Measurements from ENCODE around the gene UBD. TPM values are rescaled to one million over a fixed set of nuclear protein-coding genes. Genes with fewer than 3 reads are reported as not detected.

UBD gene
- total RNA-seq (99.5 and 154 TPM in 2 replicates), polyA plus RNA-seq (124 and 158 TPM in 2 replicates)

GRCh38 chr6:29559524-29560287 lies at the start of gene UBD:
TSS of gene UBD (minus strand) at chr6:29559732. CDS start at chr6:29559701, 31 bp downstream.
- Histone ChIP-seq H3K4me2 (peak within 1 kb of the TSS; percentile 57), H3K4me1 (ENCODE audit: insufficient read depth) (no peaks in the 10 kb centered on the region), H3K27ac (peak within 1 kb of the TSS; percentile 27), H3K9me2 (replicated peaks; ENCODE audit: insufficient read depth) (no peaks in the 10 kb centered on the region), H3K79me2 (no peaks in the 10 kb centered on the region), H3K36me3 (replicated peaks; ENCODE audit: insufficient read depth, low read depth) (no peaks in the 10 kb centered on the region), H3K27me3 (peaks cover 26% of the 10 kb centered on the region), H3K9me3 (ENCODE audit: low read depth) (no peaks in the 10 kb centered on the region), H3K4me3 (no peak within 1 kb of the TSS), H4K20me1 (ENCODE audit: insufficient read depth, poor library complexity, severe bottlenecking) (no peaks in the 10 kb centered on the region), H2AFZ (no peak within 1 kb of the TSS)
- 79% methylated on average over 6 of the region's 6 CpGs for WGBS (ENCODE audit: low lambda C conversion rate, missing lambda C conversion rate)
- no peak for TF ChIP-seq EZH2phosphoT487 (IDR thresholded peaks at IDR 0.05; ENCODE audit: low read depth, severe bottlenecking, unreplicated experiment)
- TF ChIP-seq CTCF (IDR thresholded peaks at IDR 0.05; ENCODE audit: poor library complexity) = no peak
- no peak for TF ChIP-seq EZH2 (IDR thresholded peaks at IDR 0.05; ENCODE audit: borderline replicate concordance)
- DNase-seq (ENCODE audit: low spot score) = peak; percentile 38

DNA sequence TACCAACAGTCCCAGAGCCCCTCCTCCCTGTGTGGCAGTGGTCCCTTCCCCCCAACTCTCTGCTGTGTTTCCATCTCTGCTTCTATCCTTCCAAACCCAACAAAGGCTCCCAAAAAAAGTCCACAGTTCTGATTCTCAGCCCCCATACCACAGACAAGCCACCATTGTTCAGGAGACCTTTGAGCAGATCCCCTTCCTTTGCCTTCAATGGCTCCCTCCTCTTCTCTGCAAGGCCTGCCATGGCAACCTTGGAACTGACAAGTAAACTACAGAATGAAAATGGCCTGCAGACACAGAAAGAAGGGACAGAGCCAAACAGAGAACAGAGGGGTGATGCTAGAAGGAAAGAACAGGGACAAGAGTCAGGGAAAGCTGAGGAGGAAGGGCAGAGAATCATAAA lies 48.6 kb upstream of the UBD start:
- Histone ChIP-seq H3K4me2 (no peak overlapping the region), H3K27me3 (no peaks in the 10 kb centered on the region), H3K9me2 (replicated peaks; ENCODE audit: insufficient read depth) (no peaks in the 10 kb centered on the region), H3K4me1 (ENCODE audit: insufficient read depth) (no peaks in the 10 kb centered on the region), H2AFZ (no peak overlapping the region), H3K27ac (no peak overlapping the region), H3K4me3 (no peak overlapping the region), H3K9me3 (ENCODE audit: low read depth) (no peaks in the 10 kb centered on the region), H3K36me3 (replicated peaks; ENCODE audit: insufficient read depth, low read depth) (no peaks in the 10 kb centered on the region), H3K79me2 (no peaks in the 10 kb centered on the region), H4K20me1 (ENCODE audit: insufficient read depth, poor library complexity, severe bottlenecking) (no peaks in the 10 kb centered on the region)
- no peak for DNase-seq (ENCODE audit: low spot score)
- TF ChIP-seq EZH2phosphoT487 (IDR thresholded peaks at IDR 0.05; ENCODE audit: low read depth, severe bottlenecking, unreplicated experiment) (no peak), EZH2 (IDR thresholded peaks at IDR 0.05; ENCODE audit: borderline replicate concordance) (no peak), CTCF (IDR thresholded peaks at IDR 0.05; ENCODE audit: poor library complexity) (no peak)

DNA sequence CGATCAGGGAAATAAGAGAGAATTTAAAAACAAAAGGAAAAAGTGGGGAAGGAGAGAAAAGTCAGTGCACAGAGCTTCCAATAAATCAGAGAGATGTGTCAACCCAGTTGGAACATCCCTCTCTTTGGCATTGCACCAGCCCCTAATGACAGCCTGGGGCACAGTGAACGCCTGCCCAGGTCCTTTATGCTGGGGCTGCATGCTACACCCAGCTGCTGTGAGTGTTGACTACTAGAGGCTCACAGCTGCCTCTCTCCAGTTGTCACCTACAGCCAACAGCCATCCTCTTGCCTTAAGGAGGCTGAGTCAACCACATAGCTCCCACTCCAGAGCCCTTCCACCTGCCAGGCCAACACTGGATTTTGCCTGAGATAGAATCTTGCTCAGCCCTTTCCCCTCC lies 44.4 kb upstream of the UBD start:
- no peak overlapping the region for H2AFZ ChIP-seq
- H3K9me3 ChIP-seq (ENCODE audit: low read depth) = no peaks in the 10 kb centered on the region
- TF ChIP-seq CTCF (IDR thresholded peaks at IDR 0.05; ENCODE audit: poor library complexity) (no peak), EZH2phosphoT487 (IDR thresholded peaks at IDR 0.05; ENCODE audit: low read depth, severe bottlenecking, unreplicated experiment) (no peak), EZH2 (IDR thresholded peaks at IDR 0.05; ENCODE audit: borderline replicate concordance) (no peak)
- H3K79me2 ChIP-seq = no peaks in the 10 kb centered on the region
- no peaks in the 10 kb centered on the region for H4K20me1 ChIP-seq (ENCODE audit: insufficient read depth, poor library complexity, severe bottlenecking)
- H3K36me3 ChIP-seq (replicated peaks; ENCODE audit: insufficient read depth, low read depth) = no peaks in the 10 kb centered on the region
- no peak overlapping the region for H3K4me3 ChIP-seq
- no peak overlapping the region for H3K27ac ChIP-seq
- no peaks in the 10 kb centered on the region for H3K4me1 ChIP-seq (ENCODE audit: insufficient read depth)
- no peaks in the 10 kb centered on the region for H3K27me3 ChIP-seq
- DNase-seq (ENCODE audit: low spot score) = no peak
- H3K9me2 ChIP-seq (replicated peaks; ENCODE audit: insufficient read depth) = no peaks in the 10 kb centered on the region
- WGBS (ENCODE audit: low lambda C conversion rate, missing lambda C conversion rate) = 86% methylated on average over 2 of the region's 2 CpGs
- H3K4me2 ChIP-seq = no peak overlapping the region

All from hepatocyte (in vitro differentiated cells).